AG20443 (cell line): ENCODE measurements around the gene PCNX4.
"Not testable (repeated sequence)": the region's sequence is repeated elsewhere in the genome, so short reads cannot be mapped to it uniquely, and the experiment has no call there.

ENCODE experiments used
- DNase-seq: peaks from one replicate; pipeline ENCODE4 v3.0.0; 2012; ENCODE audit warnings: low spot score, mixed read lengths

Gene PCNX4

GRCh38 chr14:60091550-60092525, at the start of gene PCNX4:
Gene PCNX4, plus strand, starts transcription at chr14:60091923. Its CDS starts 15,716 bp downstream, at chr14:60107639.
- peak; percentile 96 for DNase-seq

- not testable (repeated sequence) for DNase-seq
Measured at GRCh38 chr14:60047976-60048375, 43.7 kb upstream of the PCNX4 start.

- peak; percentile 26 for DNase-seq
Measured at GRCh38 chr14:60051721-60052221, 40.0 kb upstream of the PCNX4 start.

- DNase-seq, result no peak
Measured at GRCh38 chr14:60058087-60058486, 33.6 kb upstream of the PCNX4 start.

- no peak for DNase-seq
Measured at GRCh38 chr14:60061371-60061770, 30.4 kb upstream of the PCNX4 start.

GRCh38 chr14:60064491-60065072, 27.1 kb upstream of the PCNX4 start:
- peak; percentile 29 for DNase-seq

- DNase-seq, result no peak
Measured at GRCh38 chr14:60067882-60068281, 23.8 kb upstream of the PCNX4 start.

- no peak for DNase-seq
Measured at GRCh38 chr14:60079723-60080122, 12.0 kb upstream of the PCNX4 start.

- peak; percentile 11 for DNase-seq
Measured at GRCh38 chr14:60085085-60085484, 6.6 kb upstream of the PCNX4 start.

GRCh38 chr14:60085693-60086092, 6.0 kb upstream of the PCNX4 start:
- DNase-seq, result no peak

GRCh38 chr14:60087668-60088067, 4.1 kb upstream of the PCNX4 start:
- DNase-seq, result no peak

GRCh38 chr14:60089221-60089620, 2.5 kb upstream of the PCNX4 start:
- DNase-seq, result no peak

- peak; percentile 72 for DNase-seq
Measured at GRCh38 chr14:60090864-60091519, 731 bp upstream of the PCNX4 start.

- peak; percentile 27 for DNase-seq
Measured at GRCh38 chr14:60092526-60092920, 800 bp downstream of the PCNX4 start.

GRCh38 chr14:60093080-60093479, 1.4 kb downstream of the PCNX4 start:
- no peak for DNase-seq

- DNase-seq, result no peak
Measured at GRCh38 chr14:60093606-60094005, 1.9 kb downstream of the PCNX4 start.

GRCh38 chr14:60094306-60094897, 2.7 kb downstream of the PCNX4 start:
- peak; percentile 16 for DNase-seq

- no peak for DNase-seq
Measured at GRCh38 chr14:60095231-60095630, 3.5 kb downstream of the PCNX4 start.

- peak; percentile 12 for DNase-seq
Measured at GRCh38 chr14:60095781-60096450, 4.2 kb downstream of the PCNX4 start.

GRCh38 chr14:60097974-60098373, 6.3 kb downstream of the PCNX4 start:
- DNase-seq, result no peak

- DNase-seq, result not testable (repeated sequence)
Measured at GRCh38 chr14:60099855-60100254, 8.1 kb downstream of the PCNX4 start.

GRCh38 chr14:60101786-60102185, 10.1 kb downstream of the PCNX4 start:
- no peak for DNase-seq
